PFSK-1 (cell line): Measurements from ENCODE around the gene GPBP1.

Experiments
- FOXP2 ChIP-seq: optimal IDR thresholded peaks from 2 replicates; pipeline ENCODE3; 2011; ENCODE audit warnings: borderline replicate concordance, control low read depth, inconsistent platforms; ENCODE audit not compliant: insufficient read depth; ENCODE audit errors: extremely low read length, extremely low read depth
- POLR2AphosphoS5 ChIP-seq: IDR thresholded peaks from 2 replicates; pipeline ENCODE4 v1.6.1; 2012; ENCODE audit warnings: low read depth, mild to moderate bottlenecking, control low read depth, low read length, moderate library complexity
- SIN3A ChIP-seq: IDR thresholded peaks from 2 replicates; pipeline ENCODE4 v1.6.1; 2012; ENCODE audit warnings: mild to moderate bottlenecking, low read length, moderate library complexity, borderline replicate concordance; ENCODE audit not compliant: insufficient read depth
- TAF1 ChIP-seq: IDR thresholded peaks from 2 replicates; pipeline ENCODE4 v1.6.1; 2012; ENCODE audit warnings: low read length, control low read depth, borderline replicate concordance; ENCODE audit not compliant: insufficient read depth
- TF ChIP-seq, protein P1 (sequence below), 2 experiments: IDR thresholded peaks; 2 replicates each; pipeline versions ENCODE4 v1.6.1 to v1.8.0; 2011 to 2012; ENCODE audit warnings: low read depth in 2 of 2, low read length in 2 of 2, control low read depth in 1 of 2, inconsistent platforms in 1 of 2, mild to moderate bottlenecking in 1 of 2, moderate library complexity in 1 of 2; ENCODE audit not compliant: insufficient read depth in 1 of 2

GPBP1 gene

DNA sequence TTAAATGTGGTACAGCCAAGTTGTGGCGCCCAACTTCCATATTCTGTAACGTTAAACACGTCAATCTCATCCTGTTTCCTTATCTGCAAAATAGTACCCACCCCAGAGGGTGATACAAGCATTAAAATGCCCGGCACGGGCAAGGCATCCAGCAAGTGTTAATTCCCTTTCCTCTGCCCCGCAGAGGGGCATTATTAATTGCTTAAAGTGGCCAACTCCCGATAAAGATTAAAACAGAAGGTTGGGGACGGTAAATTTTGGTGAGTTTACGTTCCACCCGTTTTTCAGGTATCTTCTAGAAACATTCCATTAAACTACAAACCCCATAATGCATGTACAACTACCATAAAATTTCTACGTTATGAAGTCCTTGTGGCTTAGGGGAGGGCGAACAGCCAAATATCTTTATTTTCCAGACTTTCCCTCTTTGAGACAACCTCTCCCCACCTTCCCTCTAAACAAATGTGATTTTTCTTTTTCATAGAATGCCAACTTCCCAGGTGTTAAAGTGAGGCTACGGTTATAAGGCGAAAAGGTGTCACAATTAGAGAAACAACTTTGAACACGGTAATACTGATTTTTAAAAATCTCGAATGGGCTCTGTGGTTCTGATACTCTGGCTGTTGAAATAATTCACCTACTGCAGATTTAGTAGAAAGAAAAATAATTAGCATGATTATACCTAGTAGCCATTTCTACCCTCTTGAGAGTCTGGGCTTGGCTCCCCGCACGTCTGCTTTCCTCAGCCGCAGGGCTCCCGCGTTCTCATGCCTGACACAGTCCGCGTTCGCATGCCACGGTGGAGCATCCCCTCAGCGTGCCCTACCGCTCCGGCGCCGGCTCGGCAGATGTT, 1.2 kb upstream of the GPBP1 start:
- TF ChIP-seq, protein P1, sequence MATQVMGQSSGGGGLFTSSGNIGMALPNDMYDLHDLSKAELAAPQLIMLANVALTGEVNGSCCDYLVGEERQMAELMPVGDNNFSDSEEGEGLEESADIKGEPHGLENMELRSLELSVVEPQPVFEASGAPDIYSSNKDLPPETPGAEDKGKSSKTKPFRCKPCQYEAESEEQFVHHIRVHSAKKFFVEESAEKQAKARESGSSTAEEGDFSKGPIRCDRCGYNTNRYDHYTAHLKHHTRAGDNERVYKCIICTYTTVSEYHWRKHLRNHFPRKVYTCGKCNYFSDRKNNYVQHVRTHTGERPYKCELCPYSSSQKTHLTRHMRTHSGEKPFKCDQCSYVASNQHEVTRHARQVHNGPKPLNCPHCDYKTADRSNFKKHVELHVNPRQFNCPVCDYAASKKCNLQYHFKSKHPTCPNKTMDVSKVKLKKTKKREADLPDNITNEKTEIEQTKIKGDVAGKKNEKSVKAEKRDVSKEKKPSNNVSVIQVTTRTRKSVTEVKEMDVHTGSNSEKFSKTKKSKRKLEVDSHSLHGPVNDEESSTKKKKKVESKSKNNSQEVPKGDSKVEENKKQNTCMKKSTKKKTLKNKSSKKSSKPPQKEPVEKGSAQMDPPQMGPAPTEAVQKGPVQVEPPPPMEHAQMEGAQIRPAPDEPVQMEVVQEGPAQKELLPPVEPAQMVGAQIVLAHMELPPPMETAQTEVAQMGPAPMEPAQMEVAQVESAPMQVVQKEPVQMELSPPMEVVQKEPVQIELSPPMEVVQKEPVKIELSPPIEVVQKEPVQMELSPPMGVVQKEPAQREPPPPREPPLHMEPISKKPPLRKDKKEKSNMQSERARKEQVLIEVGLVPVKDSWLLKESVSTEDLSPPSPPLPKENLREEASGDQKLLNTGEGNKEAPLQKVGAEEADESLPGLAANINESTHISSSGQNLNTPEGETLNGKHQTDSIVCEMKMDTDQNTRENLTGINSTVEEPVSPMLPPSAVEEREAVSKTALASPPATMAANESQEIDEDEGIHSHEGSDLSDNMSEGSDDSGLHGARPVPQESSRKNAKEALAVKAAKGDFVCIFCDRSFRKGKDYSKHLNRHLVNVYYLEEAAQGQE (IDR thresholded peaks at IDR 0.05; ENCODE audit: insufficient read depth in 1 of 2, low read depth in 2 of 2, low read length in 2 of 2), result no peak; a peak in 1 of 4 replicates
- TF ChIP-seq TAF1 (0 out of 2 replicates have a peak, but pooled peaks have one; percentile 12), SIN3A (no peak), POLR2AphosphoS5 (no peak)

DNA sequence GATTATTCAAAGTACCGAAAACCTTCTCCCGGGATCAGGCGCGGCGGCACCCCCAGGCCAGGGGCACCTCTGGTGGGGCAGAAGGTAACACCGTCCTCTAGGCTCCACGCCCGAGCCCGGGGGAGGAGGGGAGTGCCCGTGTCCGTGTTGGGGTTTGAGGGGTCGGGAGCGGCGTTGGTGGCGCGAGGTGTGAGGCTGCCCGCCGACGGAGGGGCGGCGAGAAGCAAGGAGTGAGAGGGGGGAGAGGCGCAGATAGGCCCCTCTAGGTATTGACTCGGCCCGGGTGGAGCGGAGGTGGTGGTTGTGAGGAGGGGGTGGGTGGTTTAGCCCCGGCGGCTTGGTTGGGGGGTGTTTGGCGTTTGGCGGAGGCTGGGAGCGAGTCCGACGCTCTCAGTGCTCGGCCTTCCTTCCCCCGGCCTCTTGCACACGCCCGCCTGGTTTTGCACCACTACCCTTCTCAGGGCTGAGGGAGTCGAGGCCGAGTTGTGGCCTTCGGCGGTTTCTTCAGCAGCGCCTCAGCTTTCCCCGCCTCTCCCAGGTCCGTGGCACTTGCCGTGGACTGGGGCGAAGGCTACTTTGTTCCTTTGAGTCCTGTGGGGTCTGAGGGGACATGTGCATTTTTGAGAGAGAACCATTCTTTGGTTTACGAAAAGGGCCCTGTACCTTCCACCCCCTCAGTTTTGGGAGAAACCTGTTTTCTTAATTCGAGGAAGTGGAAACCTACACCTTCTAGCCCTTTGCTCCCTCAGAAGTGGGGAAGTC, 450 bp downstream of the GPBP1 start:
- 0 out of 2 replicates have a peak, but pooled peaks have one; percentile 23 for TF ChIP-seq SIN3A
- TF ChIP-seq, protein P1 (IDR thresholded peaks at IDR 0.05; ENCODE audit: insufficient read depth in 1 of 2, low read depth in 2 of 2, low read length in 2 of 2), result no peak

- no peak for TF ChIP-seq TAF1
- TF ChIP-seq POLR2AphosphoS5, result no peak
- TF ChIP-seq, protein P1 (IDR thresholded peaks at IDR 0.05; ENCODE audit: insufficient read depth in 1 of 2, low read depth in 2 of 2, low read length in 2 of 2), result no peak
- no peak for TF ChIP-seq SIN3A
- no peak for TF ChIP-seq FOXP2
Measured at GRCh38 chr5:57174890-57175510, 1.1 kb downstream of the GPBP1 start.

DNA sequence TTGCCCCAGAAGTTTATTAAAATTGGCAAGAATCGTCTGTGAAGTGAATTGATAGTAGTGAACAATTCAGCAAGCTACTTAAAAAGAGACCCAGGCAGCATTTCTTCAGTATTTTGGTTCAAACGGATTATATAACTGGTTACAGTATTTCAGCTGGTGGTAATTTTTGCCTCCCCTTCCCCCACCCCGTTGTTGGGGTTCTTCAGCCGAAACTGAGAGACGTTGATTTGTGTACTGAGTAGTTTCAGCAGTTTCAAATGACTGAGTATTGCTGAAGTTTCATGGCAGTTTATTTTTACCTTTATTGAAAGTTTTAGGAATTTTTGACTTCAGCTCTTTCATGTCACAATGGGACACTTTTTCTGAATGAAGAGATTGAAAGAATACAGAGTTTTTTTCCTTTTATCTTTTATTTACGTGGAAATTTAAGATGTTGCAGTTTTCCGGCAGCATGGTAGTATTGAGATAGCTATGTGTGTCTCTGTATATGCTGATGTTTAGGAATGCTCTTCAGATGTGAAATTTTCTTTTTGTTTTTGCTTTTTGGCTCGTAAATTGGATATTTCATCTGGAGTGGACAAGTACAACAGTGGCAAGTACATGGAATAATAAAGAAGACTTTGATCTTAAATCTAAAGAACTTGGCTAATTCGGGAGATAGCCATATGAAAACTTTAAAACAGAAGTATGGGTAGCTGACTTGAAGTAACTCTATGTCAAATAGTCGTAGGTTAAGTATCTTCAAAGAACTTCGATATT, 1.9 kb downstream of the GPBP1 start:
- TF ChIP-seq TAF1, result no peak
- TF ChIP-seq POLR2AphosphoS5, result no peak
- TF ChIP-seq, protein P1 (IDR thresholded peaks at IDR 0.05; ENCODE audit: insufficient read depth in 1 of 2, low read depth in 2 of 2, low read length in 2 of 2), result no peak
- TF ChIP-seq FOXP2, result no peak
- no peak for TF ChIP-seq SIN3A
